Hematopoietic multipotent progenitor cell treated with erythropoietin and hydrocortisone succinate and interleukin-3 and kit ligand, for 4 days (in vitro differentiated cells): ENCODE measurements around the gene CTDP1.
"Not testable (repeated sequence)": the region's sequence is repeated elsewhere in the genome, so short reads cannot be mapped to it uniquely, and the experiment has no call there.

Source experiments
- DNase-seq: peaks from one replicate; pipeline ENCODE4 v3.0.0-alpha.2; 2015

Gene CTDP1

DNA sequence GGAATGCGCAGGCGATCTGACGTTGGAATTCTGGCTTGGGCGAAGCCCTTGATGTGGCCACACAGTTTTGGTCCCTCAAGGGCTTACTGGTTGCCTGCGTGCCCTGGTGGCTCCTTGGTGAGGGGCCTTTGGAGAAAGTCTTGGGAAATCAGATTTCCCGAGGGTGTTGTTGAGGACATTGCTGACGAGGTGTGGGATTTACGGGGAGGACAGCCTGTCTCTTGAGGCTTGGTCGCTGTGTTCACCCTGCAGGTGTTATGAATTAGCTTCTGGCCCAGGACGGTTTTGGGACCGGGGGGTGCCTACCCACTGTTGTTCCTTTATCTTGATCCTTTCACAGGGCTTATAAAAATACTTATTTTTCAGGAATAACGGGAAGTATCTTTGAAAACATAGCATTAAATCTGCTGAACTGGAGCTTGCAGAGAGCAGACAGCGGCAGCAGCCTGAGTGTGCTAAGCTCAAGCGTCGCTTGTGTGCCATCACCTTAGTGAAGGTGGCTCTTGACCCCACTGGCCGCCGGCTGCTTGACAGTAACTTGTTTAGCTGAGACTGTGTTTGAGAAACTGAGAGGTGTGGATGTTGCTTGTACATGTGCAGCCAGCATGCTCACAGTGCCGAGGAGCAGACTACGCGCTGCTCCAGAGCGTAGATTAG lies 4.2 kb downstream of the CTDP1 start:
- no peak for DNase-seq

GRCh38 chr18:79684283-79684631 lies 4.7 kb downstream of the CTDP1 start:
- no peak for DNase-seq

DNA sequence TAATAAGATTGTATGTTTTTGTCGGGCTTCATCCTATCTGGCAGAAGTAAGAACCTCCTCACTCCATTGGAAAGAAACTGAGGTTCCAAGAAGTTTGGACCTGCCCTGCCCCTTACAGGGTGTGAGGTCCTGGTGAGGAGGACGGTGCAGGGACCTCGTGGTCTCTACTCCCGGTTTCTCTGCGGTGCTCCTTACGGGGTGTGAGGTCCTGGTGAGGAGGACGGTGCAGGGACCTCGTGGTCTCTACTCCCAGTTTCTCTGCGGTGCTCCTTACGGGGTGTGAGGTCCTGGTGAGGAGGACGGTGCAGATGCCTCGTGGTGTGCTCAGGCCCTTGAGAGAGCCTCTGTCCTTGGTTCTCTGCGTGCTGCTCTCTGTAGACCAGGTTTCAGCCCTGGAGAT lies 5.2 kb downstream of the CTDP1 start:
- no peak for DNase-seq

DNA sequence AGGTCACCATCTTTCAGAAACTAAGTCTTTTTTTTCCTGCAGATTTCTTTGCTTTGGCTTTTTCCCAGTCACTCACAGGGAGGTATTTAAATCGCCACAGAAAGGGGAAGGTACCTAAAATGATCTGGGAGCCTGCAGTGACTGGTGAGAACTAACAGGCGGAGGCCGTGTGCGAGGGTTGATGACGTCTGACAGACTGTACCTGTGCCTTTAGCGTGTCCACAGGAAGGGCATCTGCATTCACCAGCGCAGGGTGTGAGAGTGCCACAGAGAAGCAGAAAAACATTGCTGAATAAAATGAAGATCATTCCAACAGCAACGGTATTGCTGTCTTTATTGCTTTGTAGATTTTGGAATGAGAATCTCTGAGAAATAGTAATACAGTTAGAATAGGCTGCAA lies 5.7 kb downstream of the CTDP1 start:
- DNase-seq, result no peak

GRCh38 chr18:79685971-79686370 lies 6.4 kb downstream of the CTDP1 start:
- no peak for DNase-seq

- no peak for DNase-seq
Measured at GRCh38 chr18:79687806-79688205, 8.2 kb downstream of the CTDP1 start.

GRCh38 chr18:79690071-79690470 lies 10.5 kb downstream of the CTDP1 start:
- no peak for DNase-seq

DNA sequence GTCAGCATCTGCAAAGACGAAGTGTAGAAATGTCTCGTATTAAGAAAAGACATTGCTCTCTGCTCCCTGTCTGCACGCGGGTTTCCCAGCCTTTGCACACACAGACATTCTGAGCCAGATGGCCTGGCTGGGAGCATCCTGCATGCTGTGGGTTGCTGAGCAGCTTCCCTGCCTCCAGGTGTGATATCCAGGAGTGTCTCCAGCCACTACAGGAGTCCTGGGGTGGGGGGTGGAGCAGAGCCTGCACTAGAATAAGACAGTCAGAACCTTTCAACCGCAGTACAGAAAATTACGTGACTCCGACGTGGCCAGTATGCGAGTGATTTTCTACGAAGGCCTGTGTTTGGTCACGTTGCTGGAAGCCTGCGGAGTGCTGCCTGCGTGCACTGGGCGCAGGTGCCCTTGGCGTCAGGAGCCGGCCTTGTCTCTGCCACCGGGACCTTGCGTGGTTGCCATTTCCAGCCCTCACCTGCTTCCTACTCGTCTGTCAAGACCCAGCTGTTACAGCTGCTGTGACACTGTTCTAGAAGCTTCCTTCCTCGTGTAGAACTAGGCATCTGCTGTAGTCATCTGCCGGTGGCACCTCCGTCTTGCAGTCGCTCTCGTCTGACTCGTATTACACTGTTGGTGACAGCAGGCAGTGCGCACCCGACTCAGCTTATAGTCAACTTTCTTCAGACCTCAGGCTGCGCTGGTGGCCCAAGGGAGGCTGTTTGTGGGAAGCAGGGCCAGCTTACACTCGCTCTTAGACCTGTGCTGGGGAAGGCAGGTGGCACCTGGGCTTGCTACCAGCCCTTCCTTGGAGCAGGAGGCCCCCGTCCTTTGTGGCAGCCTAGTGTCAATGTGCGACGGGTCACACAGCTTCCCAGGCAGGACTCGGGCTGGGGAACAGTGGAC lies 11.2 kb downstream of the CTDP1 start:
- DNase-seq, result no peak

DNA sequence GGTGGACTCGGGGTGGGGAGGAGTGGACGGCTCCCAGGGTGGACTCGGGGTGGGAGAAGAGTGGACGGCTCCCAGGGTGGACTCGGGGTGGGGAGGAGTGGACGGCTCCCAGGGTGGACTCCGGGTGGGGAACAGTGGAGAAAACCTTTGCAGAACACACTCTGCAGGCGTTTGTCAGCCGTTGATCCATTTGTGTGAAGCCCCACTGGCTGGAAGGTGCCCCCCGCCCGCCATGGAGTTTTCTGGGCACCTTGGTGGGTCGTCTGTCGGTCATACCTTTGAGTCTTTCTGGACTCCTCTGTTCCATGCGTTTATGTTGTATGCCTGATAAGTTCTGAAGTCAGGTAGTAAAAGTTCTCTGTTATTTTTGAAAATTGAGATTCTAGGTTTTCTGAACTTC lies 12.5 kb downstream of the CTDP1 start:
- no peak for DNase-seq

DNA sequence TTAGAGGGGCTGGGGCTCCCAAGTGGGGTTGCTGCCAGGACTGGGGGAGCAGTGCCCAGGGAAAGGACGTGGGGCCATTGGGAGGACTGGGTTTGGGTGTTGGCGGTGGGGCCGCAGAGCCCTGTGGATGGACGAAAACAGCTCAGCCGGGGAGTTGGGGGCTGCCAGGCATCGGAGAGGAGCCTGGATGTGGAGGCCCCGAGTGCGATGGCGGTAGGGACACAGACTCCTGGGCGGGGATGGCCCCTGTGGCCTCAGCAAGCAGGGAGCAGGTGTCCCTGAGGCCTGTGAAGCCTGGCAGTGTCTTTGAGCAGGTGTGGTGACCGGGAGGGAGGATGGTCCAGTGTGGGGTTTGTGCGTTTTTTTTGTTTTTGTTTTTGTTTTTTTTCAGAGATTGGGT lies 13.3 kb downstream of the CTDP1 start:
- no peak for DNase-seq

DNA sequence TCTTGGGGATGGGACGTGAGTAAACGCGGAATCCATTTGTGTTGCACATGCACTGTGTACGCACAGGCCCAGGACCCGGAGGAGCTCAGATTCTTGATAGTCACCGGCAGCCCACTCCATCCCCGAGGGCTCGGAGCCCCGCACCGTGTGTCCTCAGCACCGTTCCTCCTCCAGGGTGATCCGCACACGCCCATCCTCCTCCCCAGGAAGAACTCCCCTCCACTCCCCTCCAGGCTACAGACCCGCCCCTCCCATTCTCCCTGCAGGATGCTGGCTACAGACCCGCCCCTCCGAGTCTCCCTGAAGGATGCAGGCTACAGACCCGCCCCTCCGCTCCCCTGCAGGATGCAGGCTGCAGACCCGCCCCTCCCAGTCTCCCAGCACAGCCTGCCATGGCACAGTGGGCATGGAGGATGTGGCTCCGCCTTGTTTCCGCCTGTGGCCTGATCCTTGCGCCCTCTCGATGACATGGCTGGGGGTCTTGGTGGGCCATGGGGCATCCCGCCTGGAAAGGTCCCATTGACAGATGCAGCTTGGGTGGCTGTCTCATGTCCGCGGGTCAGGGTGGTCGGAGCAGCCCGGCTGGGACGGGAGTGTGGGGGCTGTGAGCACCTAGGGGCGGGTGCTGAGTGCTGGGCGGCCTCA lies 14.1 kb downstream of the CTDP1 start:
- no peak for DNase-seq

DNA sequence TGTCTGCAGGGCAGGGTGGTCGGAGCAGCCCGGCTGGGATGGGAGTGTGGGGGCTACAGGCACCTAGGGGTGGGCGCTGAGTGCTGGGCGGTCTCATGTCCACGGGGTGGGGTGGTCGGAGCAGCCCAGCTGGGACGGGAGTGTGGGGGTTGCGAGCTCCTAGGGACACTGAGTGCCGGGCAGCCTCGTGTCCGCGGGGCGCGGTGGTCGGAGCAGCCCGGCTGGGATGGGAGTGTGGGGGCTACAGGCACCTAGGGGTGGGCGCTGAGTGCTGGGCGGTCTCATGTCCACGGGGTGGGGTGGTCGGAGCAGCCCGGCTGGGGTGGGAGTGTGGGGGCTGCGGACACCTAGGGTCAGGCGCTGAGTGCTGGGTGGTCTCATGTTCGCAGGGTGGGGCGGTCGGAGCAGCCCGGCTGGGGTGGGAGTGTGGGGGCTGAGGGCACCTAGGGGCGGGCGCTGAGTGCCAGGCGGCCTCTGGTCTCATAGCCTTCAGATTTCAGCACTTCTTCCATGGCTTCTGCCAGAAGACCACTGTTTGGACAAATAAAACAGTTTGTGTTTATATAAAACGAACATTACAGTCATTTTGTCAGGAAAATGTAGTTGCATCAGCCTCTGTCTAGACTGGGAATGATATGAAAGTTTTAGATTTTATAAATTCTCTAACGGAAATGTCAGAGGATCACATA lies 14.7 kb downstream of the CTDP1 start:
- DNase-seq, result not testable (repeated sequence)

- DNase-seq, result no peak
Measured at GRCh38 chr18:79694895-79695213, 15.3 kb downstream of the CTDP1 start.

GRCh38 chr18:79695269-79695668 lies 15.7 kb downstream of the CTDP1 start:
- DNase-seq, result no peak

- DNase-seq, result no peak
Measured at GRCh38 chr18:79695856-79696850, 16.6 kb downstream of the CTDP1 start.

- no peak for DNase-seq
Measured at GRCh38 chr18:79697178-79697577, 17.6 kb downstream of the CTDP1 start.

GRCh38 chr18:79697976-79698375 lies 18.4 kb downstream of the CTDP1 start:
- no peak for DNase-seq

GRCh38 chr18:79698668-79699335 lies 19.2 kb downstream of the CTDP1 start:
- DNase-seq, result no peak

DNA sequence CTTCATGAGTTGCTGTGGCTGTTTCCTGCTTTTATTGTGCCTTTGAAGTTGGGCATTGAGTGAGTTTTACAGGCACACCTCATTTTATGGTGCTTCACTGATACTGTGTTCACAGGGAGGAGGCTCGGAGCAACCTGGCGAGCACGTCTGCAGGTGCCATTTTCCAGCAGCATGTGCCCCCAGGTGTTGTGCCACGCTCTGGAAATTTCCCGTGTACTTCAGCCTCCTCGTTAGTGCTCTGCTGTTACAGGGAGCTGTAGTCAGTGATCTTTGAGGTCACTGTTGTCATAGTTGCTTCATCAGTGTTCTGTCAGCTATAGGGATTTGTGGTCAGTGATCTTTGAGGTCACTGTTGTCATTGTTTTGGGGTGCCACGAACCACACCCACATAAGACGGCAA lies 20.1 kb downstream of the CTDP1 start:
- no peak for DNase-seq

- no peak for DNase-seq
Measured at GRCh38 chr18:79702906-79703305, 23.3 kb downstream of the CTDP1 start.

DNA sequence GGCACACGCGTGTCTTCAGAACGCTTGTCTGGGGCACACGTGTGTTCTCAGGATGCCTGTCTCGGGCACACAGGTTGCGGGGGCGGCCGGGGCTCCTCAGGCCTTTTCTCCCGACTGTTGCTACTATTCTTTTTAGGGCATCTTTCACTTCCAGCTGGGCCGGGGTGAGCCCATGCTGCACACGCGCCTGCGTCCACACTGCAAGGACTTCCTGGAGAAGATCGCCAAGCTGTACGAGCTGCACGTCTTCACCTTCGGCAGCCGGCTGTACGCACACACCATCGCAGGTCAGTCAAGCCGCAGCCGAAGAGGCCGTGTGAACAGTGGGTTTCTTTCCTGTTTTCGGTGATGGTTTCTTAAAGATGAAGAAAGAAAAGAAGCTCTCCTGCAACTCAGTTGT lies 25.0 kb downstream of the CTDP1 start:
- no peak for DNase-seq

DNA sequence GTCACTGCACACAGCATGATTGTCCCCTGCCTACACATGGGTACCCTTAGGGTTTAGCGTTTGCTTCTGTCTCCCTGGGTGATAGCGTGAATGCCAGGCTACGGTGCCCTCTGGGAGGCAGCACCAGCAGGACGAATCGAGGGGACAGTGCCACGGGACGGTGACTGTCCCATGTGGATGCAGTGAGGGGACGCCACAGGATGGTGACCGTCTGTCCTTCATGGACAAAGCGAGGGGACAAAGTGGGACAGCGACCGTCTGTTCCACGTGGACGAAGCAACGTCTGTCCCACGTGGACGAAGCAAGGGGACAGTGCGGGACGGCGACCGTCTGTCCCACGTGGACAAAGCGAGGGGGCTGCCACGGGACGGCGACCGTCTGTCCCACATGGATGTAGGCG lies 25.7 kb downstream of the CTDP1 start:
- DNase-seq, result no peak
